K562 (cell line): ENCODE measurements around the gene MTMR3. TPM values are rescaled to one million over a fixed set of nuclear protein-coding genes. Genes with fewer than 3 reads are reported as not detected.
A peak's percentile ranks its signal among the peaks of the same experiment; 100 is the strongest.

Experiments
- ARID1B ChIP-seq: fragments of 450-650 bp; IDR thresholded peaks from 2 replicates; pipeline ENCODE4 v1.6.1; 2016; ENCODE audit warnings: antibody characterized with exemption, mild to moderate bottlenecking, inconsistent platforms
- ATF7 ChIP-seq: fragments of 450-650 bp; IDR thresholded peaks from 2 replicates; pipeline ENCODE4 v1.7.1; 2014; ENCODE audit warnings: mild to moderate bottlenecking, moderate library complexity
- BACH1 ChIP-seq: fragments of 200-800 bp; sonication (Bioruptor generic); IDR thresholded peaks from 2 replicates; pipeline ENCODE4 v1.6.1; 2016; ENCODE audit warnings: missing genetic modification characterization, missing compliant biosample characterization
- CREB1 ChIP-seq, 2 experiments: sonication (generic) in 1 of 2; formaldehyde crosslinking in 1 of 2; IDR thresholded peaks; 2 replicates each; pipeline versions ENCODE4 v1.6.1 to v1.8.0; 2012 to 2022; ENCODE audit warnings: inconsistent platforms in 1 of 2, mild to moderate bottlenecking in 1 of 2, missing genetic modification reagents in 1 of 2, moderate library complexity in 1 of 2
- ESRRA ChIP-seq: fragments of 450-650 bp; IDR thresholded peaks from 2 replicates; pipeline ENCODE4 v1.6.1; 2014; ENCODE audit warnings: low read depth, mild to moderate bottlenecking, moderate library complexity, borderline replicate concordance
- FOXA1 ChIP-seq: fragments of 450-650 bp; IDR thresholded peaks from 2 replicates; pipeline ENCODE4 v1.6.1; 2016; ENCODE audit warnings: mild to moderate bottlenecking, borderline replicate concordance
- FUS ChIP-seq: fragments of 200-400 bp; formaldehyde crosslinking; optimal IDR thresholded peaks from 2 replicates; pipeline ENCODE3; 2017; ENCODE audit warnings: low read depth, low read length
- MLX ChIP-seq, 2 experiments: fragments of 450-650 bp in 1 of 2; sonication (generic) in 1 of 2; formaldehyde crosslinking; conservative IDR thresholded peaks; 2 replicates each; pipeline versions ENCODE4 v1.4.0 to v1.8.1; 2020 to 2022; ENCODE audit warnings: mild to moderate bottlenecking in 1 of 2, missing genetic modification reagents in 1 of 2
- PCBP1 ChIP-seq: fragments of 200-400 bp; formaldehyde crosslinking; IDR thresholded peaks from 2 replicates; pipeline ENCODE4 v1.6.1; 2018; ENCODE audit warnings: mild to moderate bottlenecking, low read depth, low read length; ENCODE audit not compliant: poor library complexity, severe bottlenecking
- RBBP5 ChIP-seq: fragments of 200-600 bp; sonication (generic); IDR thresholded peaks from 2 replicates; pipeline ENCODE4 v1.6.1; 2012; ENCODE audit warnings: borderline replicate concordance, mild to moderate bottlenecking, low read length, control low read depth, inconsistent platforms; ENCODE audit not compliant: insufficient read depth, poor library complexity, severe bottlenecking
- SPI1 ChIP-seq: IDR thresholded peaks from 2 replicates; pipeline ENCODE4 v1.6.1; 2011; ENCODE audit warnings: low read depth, low read length, control low read depth, borderline replicate concordance
- TEAD1 ChIP-seq, 2 experiments: fragments of 450-650 bp in 1 of 2; sonication (generic) in 1 of 2; formaldehyde crosslinking; IDR thresholded peaks; 2 replicates each; pipeline versions ENCODE4 v1.4.0 to v1.8.0; 2020 to 2022; ENCODE audit warnings: mild to moderate bottlenecking in 2 of 2, missing genetic modification reagents in 1 of 2
- TRIM25 ChIP-seq: fragments of 450-650 bp; IDR thresholded peaks from 2 replicates; pipeline ENCODE4 v1.7.0; 2016; ENCODE audit warnings: borderline replicate concordance
- XRCC5 ChIP-seq: fragments of 200-400 bp; formaldehyde crosslinking; IDR thresholded peaks from 2 replicates; pipeline ENCODE4 v1.6.1; 2017; ENCODE audit warnings: low read depth, mild to moderate bottlenecking, low read length
- ZNF766 ChIP-seq: fragments of 200-800 bp; sonication (Bioruptor generic); conservative IDR thresholded peaks from 2 replicates; pipeline ENCODE4 v1.6.1; 2016; ENCODE audit warnings: missing genetic modification characterization, missing compliant biosample characterization
- polyA plus RNA-seq, 8 experiments: library from polyadenylated mRNA; depleted of rRNA in 4 of 8; stranded (reverse) in 5 of 8; unstranded in 3 of 8; fragments of >200 nt; fragmentation: Nextera tagmentation in 2 of 8; fragmentation: Illumina TruSeq in 1 of 8; extraction: Ambion mirVana in 2 of 8; extraction: Trizol in 1 of 8; gene quantifications; 2 replicates each; pipeline versions ENCODE4 v1.2.1 to v1.2.3, GENCODE V29; 2011 to 2014; ENCODE audit warnings: inconsistent platforms in 1 of 8, missing spikeins in 1 of 8
- total RNA-seq, 7 experiments: library from RNA; depleted of rRNA in 6 of 7; stranded (reverse); fragments of >200 nt in 6 of 7; fragmentation: Illumina TruSeq in 2 of 7; extraction: Trizol in 2 of 7; gene quantifications; 2 replicates each; pipeline versions ENCODE4 v1.2.1 to v1.2.3, GENCODE V29; 2011 to 2021; ENCODE audit warnings: low replicate concordance in 1 of 7
- TF ChIP-seq, protein P1 (sequence below): fragments of 450-650 bp; IDR thresholded peaks from 2 replicates; pipeline ENCODE4 v1.6.1; 2016
- TF ChIP-seq, protein P2 (sequence below): fragments of 200-800 bp; sonication (Bioruptor generic); IDR thresholded peaks from 2 replicates; pipeline ENCODE4 v1.6.1; 2017; ENCODE audit warnings: missing genetic modification characterization, missing compliant biosample characterization
- TF ChIP-seq, protein P3 (sequence below): fragments of 250-450 bp; sonication (Bioruptor Pico); IDR thresholded peaks from 2 replicates; pipeline ENCODE4 v1.8.0; 2021; ENCODE audit warnings: mild to moderate bottlenecking, moderate library complexity

MTMR3 gene
- total and polyA plus RNA-seq, 9 of the 15 experiments (the other 6 are each of a cell fraction or from before 2014, with no cell fraction given) = 1.6 to 13.7 (median 7.9) TPM

DNA sequence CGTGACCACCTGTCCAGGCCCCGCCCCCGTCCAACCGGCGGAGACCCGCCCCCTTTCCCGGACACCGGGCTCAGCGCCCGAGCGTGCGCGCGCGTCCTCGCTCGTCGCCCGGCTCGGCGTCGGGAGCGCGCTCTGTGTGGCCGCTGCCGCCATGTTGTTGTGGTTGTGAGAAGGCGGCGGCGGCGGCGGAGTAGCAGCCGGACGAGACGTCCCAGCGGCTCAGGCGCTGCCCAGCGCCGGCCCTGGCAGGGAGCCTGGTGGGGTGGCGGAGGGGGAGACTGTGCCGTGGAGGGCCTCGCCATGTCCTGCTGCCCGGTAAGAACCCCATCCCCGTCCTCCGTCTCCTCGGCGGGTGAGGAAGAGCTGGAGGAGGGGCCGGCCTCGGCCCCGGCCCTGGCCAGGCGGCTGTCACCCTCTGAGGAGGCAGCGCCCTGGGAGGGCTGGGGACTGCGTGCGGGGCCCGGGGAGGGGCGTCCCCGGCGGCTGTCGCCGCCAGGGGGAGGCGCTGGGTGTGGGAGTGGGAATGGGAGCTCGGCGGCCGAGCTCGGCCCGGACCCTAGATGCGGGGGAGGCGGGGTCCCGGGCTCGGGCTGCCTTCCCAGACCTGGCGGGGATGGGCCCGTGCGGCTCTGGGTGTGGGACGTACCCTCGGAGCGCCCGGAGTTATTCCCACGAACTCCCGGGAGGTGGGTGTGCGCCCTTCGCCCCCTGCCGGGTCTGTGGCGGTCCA lies at the start of gene MTMR3 (continued):
- no peak for TF ChIP-seq BACH1 (tag)
- TF ChIP-seq CREB1 (IDR thresholded peaks at IDR 0.05) = no peak
- peak; percentile 21; the same call in 1 of the 2 replicates for TF ChIP-seq CREB1 (CRISPR knock-in tag; IDR thresholded peaks at IDR 0.05)
- TF ChIP-seq ZNF766 (CRISPR knock-in tag) = 0 out of 2 replicates have a peak, but pooled peaks have one; percentile 35
- TF ChIP-seq, protein P1, sequence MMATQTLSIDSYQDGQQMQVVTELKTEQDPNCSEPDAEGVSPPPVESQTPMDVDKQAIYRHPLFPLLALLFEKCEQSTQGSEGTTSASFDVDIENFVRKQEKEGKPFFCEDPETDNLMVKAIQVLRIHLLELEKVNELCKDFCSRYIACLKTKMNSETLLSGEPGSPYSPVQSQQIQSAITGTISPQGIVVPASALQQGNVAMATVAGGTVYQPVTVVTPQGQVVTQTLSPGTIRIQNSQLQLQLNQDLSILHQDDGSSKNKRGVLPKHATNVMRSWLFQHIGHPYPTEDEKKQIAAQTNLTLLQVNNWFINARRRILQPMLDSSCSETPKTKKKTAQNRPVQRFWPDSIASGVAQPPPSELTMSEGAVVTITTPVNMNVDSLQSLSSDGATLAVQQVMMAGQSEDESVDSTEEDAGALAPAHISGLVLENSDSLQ = peak; percentile 34; the same call in 1 of the 2 replicates
- no peak for TF ChIP-seq XRCC5
- no peak for TF ChIP-seq TEAD1 (CRISPR knock-in tag; IDR thresholded peaks at IDR 0.05)
- no peak for TF ChIP-seq FUS
- TF ChIP-seq, protein P2, sequence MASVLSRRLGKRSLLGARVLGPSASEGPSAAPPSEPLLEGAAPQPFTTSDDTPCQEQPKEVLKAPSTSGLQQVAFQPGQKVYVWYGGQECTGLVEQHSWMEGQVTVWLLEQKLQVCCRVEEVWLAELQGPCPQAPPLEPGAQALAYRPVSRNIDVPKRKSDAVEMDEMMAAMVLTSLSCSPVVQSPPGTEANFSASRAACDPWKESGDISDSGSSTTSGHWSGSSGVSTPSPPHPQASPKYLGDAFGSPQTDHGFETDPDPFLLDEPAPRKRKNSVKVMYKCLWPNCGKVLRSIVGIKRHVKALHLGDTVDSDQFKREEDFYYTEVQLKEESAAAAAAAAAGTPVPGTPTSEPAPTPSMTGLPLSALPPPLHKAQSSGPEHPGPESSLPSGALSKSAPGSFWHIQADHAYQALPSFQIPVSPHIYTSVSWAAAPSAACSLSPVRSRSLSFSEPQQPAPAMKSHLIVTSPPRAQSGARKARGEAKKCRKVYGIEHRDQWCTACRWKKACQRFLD (CRISPR knock-in tag) = no peak
- TF ChIP-seq RBBP5 = peak; percentile 72
- TF ChIP-seq ARID1B = no peak
- no peak for TF ChIP-seq TRIM25
- TF ChIP-seq FOXA1 = no peak
- TF ChIP-seq ESRRA = peak; percentile 44; the same call in 1 of the 2 replicates
- peak; percentile 39; the same call in 1 of the 2 replicates for TF ChIP-seq ATF7
- TF ChIP-seq, protein P3, sequence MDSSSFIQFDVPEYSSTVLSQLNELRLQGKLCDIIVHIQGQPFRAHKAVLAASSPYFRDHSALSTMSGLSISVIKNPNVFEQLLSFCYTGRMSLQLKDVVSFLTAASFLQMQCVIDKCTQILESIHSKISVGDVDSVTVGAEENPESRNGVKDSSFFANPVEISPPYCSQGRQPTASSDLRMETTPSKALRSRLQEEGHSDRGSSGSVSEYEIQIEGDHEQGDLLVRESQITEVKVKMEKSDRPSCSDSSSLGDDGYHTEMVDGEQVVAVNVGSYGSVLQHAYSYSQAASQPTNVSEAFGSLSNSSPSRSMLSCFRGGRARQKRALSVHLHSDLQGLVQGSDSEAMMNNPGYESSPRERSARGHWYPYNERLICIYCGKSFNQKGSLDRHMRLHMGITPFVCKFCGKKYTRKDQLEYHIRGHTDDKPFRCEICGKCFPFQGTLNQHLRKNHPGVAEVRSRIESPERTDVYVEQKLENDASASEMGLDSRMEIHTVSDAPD (CRISPR knock-in tag) = no peak
- TF ChIP-seq MLX (CRISPR knock-in tag; conservative IDR thresholded peaks at IDR 0.05) = no peak
- peak; percentile 65 for TF ChIP-seq PCBP1
- TF ChIP-seq SPI1 = no peak
